Skin epidermis (tissue), 12 donors: ENCODE measurements around the gene UQCRC1.
"Not testable (repeated sequence)": the region's sequence is repeated elsewhere in the genome, so short reads cannot be mapped to it uniquely, and the experiment has no call there.

Source experiments
- H3K27ac ChIP-seq, 21 experiments: fragments of 200-600 bp; sonication (generic) in 11 of 21; one replicate each; pipeline ENCODE4 v1.5.0; 2020; ENCODE audit warnings: mild to moderate bottlenecking in 3 of 21, inconsistent platforms in 2 of 21, moderate library complexity in 2 of 21
- H3K4me3 ChIP-seq, 7 experiments: fragments of 200-600 bp; sonication (generic) in 2 of 7; one replicate each; pipeline ENCODE4 v1.5.0; 2020; ENCODE audit warnings: inconsistent platforms in 2 of 7, mild to moderate bottlenecking in 2 of 7, moderate library complexity in 1 of 7

Gene UQCRC1

DNA sequence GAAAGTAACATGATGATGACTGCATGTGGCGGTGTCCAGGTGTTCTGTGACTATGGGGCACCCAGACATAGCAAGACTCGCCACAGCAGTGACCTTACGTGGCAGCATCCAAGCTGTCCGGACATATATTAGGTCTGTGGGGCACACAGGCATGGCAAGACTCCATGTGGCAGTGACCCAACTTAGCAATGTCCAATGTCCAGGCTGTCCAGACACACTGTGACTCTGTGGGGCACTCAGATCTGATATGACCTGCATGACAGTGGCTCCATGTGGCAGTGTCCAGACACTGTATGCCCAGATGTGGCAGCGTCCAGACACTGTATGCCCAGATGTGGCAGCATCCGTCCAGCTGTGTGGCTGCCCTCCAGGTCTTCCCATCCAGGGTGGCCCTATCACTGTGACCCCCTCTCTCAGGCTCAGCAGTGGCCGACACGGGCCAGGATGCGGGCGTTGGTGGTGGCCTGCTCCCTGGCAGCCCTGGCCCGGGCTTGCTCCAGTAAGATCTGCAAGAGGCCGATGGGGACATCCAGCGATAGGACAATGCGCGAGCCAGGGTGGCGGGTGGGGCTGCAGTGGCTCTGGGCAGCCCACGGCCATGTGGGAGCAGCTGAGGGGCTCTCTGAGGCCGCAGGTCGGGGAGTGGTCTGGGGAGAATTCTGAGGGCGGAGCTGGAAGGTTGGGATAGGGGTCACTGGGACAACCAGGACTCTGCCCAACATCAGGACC, 46.9 kb downstream of the UQCRC1 start:
- H3K27ac ChIP-seq, result peak overlapping the region in 6 of 21 experiments; percentile 19 to 81 (median 76)
- no peak overlapping the region for H3K4me3 ChIP-seq

DNA sequence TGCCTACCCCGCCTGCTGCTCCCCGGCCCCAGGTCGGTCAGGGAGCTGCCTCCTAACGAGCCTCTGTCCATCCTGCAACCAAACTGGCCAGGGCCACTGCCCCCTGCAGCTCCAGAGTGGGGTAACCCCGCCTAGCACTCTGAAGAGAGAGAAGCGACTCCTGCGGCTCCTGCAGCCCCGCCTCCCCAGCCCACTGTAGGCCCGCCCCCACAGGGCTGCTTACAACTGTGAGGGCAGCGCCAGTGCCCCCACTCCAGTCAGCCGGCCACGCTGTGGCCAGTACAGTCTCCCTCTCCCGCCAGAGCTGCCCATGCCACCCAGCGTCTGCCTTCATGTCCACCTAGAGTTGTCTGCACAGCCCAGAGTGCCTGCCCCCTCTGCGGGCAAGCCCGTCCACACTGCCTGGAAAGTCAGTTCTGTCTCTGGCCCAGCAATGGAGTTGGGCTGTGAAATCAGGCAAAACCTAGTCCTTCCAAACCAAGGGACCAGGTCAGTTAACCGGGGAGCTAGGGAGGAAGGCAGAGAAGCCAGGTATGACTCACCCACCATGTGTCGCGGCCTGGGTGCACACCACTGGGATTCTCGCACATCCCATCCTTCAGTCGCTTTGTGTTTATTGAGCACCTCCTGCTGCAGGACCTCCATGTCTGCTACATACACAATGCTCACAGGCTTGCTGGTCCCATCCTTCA, 48.3 kb downstream of the UQCRC1 start:
- H3K27ac ChIP-seq, result peak overlapping the region in 11 of 21 experiments; percentile 29 to 75 (median 41)
- peak overlapping the region in 3 of 7 experiments; percentile 1 to 14 (median 2) for H3K4me3 ChIP-seq

GRCh38 chr3:48560648-48561018, 48.8 kb downstream of the UQCRC1 start:
- H3K4me3 ChIP-seq, result peak overlapping the region in 3 of 7 experiments; percentile 1 to 14 (median 2)
- H3K27ac ChIP-seq, result peak overlapping the region in 14 of 21 experiments; percentile 20 to 75 (median 40)

- Histone ChIP-seq H3K4me3 (no peak overlapping the region), H3K27ac (peak overlapping the region in 13 of 21 experiments; percentile 12 to 86 (median 34))
Measured at GRCh38 chr3:48558493-48559134, 50.8 kb downstream of the UQCRC1 start.

- Histone ChIP-seq H3K27ac (peak within 1 kb of the TSS in 20 of 21 experiments; percentile 14 to 86 (median 74)), H3K4me3 (peak within 1 kb of the TSS; percentile 42 to 57 (median 49))
Measured at GRCh38 chr3:48556796-48557626, 52.4 kb downstream of the UQCRC1 start, which contains the start of gene PFKFB4. TSS of gene PFKFB4 (minus strand) at chr3:48556803. CDS start at chr3:48556777, 26 bp downstream.

DNA sequence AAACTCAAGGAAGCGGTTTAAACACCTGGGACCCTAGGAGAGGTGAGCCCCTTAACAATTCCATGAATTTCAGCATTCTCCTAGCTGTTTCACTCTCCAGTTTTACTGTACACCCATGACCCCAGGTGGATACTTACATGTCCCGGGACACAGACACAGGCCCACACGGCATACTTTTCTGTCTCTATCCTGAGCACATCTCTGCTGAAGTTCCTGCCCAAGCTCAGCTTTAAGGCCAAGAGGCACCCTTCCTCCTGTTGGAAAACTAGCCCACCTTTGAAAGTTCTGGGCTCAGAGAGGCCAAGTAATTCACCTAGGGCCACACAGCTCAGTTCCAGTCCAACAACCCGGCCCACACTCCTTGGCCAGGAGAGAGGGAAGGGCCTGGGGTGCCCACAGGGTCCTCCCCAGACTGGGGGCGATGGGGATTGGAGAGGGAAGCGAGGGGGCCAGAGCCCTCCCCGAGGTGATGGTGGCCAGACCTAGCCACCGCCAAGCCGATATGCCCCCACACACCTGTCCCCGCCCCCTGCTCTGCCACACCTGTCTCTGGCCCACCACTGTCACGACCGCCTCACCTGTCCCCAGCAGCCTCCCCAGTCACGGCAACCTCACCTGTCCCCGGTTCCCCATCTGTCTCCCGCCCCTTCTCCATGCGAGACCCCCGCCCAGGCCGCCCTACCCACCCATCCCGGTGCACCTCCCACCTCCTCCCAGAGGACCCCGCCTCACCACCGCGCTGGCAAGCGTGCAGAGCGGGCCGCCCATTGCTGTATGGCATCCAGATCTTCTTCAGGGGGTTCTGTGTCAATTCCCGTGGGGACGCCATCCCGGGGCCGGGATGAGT, 53.3 kb downstream of the UQCRC1 start:
- peak overlapping the region in 20 of 21 experiments; percentile 14 to 86 (median 74) for H3K27ac ChIP-seq
- peak overlapping the region; percentile 42 to 57 (median 49) for H3K4me3 ChIP-seq

DNA sequence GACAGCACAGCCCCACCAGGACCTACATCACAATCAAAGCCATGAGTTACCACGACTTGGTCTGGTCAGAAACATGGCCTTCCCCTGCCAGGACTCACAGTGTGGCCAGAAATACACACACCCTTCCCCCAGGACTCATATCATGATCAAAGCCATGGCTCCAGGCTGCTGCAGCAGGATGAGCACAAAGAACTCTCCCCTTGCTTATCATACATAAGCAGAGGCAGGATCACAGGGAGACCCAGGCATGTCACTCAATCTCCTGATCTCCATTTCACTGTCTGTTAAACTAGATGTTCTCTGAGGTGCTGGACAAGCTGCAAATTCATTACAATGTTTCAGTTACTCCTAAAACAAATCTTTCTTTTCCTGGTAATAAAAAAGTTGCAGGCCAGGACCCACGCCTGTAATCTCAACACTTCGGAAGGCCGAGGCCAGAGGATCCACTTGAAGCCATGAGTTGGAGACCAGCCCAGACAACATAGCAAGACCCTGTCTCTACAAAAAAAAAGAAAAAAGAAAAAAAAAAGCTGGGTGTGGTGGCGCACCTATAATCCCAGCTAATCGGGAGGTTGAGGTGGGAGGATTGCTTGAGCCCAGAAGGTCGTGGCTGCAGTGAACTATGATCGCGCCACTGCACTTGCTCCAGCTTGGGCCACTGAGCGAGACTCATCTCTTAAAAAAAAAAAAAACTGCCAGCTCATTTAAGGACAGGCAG, 54.1 kb downstream of the UQCRC1 start:
- Histone ChIP-seq H3K4me3 (peak overlapping the region in 2 of 7 experiments; percentile 49 to 56), H3K27ac (peak overlapping the region in 4 of 21 experiments; percentile 14 to 86 (median 82))

DNA sequence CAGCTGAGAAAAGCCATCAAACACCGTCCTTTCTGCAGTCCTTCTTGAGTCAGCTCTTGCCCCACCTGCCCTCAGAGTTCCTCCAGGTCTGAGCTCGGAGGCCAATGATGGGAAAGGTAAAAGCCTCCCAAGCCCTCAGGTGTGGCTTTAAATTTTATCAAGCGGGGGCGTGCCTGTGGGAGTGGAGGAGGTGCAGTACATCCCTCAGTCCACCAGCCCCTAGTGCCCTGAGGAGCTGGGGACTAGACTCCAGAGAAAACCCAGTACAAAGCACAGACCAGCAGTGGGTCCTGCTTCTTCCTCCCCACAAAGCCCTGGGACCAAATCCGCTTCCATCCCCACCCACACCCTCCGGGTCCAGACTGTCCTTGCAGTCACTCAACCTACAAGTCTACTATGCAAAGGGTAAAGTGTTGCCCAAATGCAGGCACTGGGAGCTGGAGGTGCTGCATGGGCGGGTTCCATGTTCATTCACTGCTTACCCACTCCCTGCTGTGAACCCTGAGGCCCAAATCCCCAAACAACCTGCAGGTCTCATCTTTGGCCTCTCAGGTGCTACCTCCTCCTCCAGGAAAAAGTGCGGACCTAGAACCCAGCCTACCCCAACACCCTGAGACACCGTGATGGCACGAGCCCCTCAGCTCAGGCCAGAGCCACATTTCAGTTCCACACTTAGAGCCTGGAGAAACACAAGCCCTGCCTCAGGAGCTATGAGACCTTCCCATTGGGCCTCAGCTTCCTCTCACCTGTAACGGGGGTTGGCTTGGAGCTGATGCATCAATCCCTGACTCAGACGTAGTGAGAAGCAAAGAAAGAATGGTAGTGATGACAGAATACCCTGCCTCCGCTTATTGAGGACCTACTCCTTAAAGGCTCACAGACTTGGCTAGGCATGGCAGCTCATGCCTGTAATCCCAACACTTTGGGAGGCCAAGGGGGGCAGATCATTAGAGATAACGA, 55.3 kb downstream of the UQCRC1 start:
- peak overlapping the region in 3 of 21 experiments; percentile 22 to 37 (median 26) for H3K27ac ChIP-seq
- H3K4me3 ChIP-seq, result no peak overlapping the region

- H3K4me3 ChIP-seq, result no peak overlapping the region
Measured at GRCh38 chr3:48553361-48553760, 56.1 kb downstream of the UQCRC1 start.

GRCh38 chr3:48552111-48552951, 57.1 kb downstream of the UQCRC1 start:
- no peak overlapping the region for H3K27ac ChIP-seq
- H3K4me3 ChIP-seq, result no peak overlapping the region

More at GRCh38 chr3:48553361-48553760, 56.1 kb downstream of the UQCRC1 start:
- peak overlapping the region in 3 of 21 experiments; percentile 22 to 37 (median 26) for H3K27ac ChIP-seq

- not testable (repeated sequence) for H3K4me3 ChIP-seq, H3K27ac ChIP-seq
Measured at GRCh38 chr3:48551651-48552050, 57.8 kb downstream of the UQCRC1 start.
